Measurements from ENCODE around the gene PFDN1.

DNA sequence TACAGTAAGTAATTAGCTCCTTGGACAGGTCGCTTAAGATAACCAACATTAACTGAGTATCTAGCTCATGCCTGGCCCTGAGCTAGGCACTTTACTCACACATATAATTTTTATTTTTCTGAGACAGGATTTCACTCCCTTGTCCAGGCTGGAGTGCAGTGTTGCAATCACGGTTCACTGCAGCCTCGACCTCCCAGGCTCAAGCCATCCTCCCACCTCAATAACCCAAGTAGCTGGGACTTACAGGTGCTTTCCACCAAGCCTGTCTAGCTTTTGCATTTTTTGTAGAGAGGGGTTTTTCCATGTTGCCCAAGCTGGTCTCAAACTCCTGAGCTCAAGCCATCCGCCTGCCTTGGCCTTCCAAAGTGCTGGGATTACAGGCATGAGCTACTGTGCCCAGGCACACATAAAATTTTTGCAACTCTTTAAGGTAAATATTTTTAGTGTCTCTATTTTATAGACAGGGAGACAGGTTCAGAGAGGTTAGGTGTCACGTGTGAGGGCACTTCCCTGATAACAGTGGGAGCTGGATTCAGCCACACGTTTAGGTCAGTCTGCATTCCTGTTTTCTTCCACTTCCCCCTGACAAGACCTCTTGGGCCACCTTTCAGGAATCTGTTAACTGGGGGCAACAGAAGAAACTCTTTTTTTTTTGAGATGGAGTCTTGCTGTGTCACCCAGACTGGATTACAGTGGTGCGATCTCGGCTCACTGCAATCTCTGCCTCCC is 25.3 kb upstream of the PFDN1 start:
- TF ChIP-seq, protein P1, sequence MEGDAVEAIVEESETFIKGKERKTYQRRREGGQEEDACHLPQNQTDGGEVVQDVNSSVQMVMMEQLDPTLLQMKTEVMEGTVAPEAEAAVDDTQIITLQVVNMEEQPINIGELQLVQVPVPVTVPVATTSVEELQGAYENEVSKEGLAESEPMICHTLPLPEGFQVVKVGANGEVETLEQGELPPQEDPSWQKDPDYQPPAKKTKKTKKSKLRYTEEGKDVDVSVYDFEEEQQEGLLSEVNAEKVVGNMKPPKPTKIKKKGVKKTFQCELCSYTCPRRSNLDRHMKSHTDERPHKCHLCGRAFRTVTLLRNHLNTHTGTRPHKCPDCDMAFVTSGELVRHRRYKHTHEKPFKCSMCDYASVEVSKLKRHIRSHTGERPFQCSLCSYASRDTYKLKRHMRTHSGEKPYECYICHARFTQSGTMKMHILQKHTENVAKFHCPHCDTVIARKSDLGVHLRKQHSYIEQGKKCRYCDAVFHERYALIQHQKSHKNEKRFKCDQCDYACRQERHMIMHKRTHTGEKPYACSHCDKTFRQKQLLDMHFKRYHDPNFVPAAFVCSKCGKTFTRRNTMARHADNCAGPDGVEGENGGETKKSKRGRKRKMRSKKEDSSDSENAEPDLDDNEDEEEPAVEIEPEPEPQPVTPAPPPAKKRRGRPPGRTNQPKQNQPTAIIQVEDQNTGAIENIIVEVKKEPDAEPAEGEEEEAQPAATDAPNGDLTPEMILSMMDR (IDR thresholded peaks at IDR 0.05), result no peak
- TF ChIP-seq POLR2A (IDR thresholded peaks at IDR 0.05), result no peak
